GM12878 (cell line): Measurements from ENCODE around the gene EML5.

ENCODE experiments used
- BHLHE40 ChIP-seq, 2 experiments: fragments of 450-650 bp in 1 of 2; IDR thresholded peaks; 2 replicates each; pipeline ENCODE4 v1.6.1; 2011 to 2017; ENCODE audit warnings: low read depth in 2 of 2, borderline replicate concordance in 1 of 2, improper control_type of control experiment in 1 of 2, low read length in 1 of 2, mild to moderate bottlenecking in 1 of 2
- CREB1 ChIP-seq: IDR thresholded peaks from 2 replicates; pipeline ENCODE4 v1.6.1; 2012; ENCODE audit warnings: low read depth, mild to moderate bottlenecking, inconsistent platforms
- EGR1 ChIP-seq, 2 experiments: IDR thresholded peaks; 1 replicate in 1 of 2; 2 replicates in 1 of 2; pipeline ENCODE4 v1.6.1; 2011 to 2012; ENCODE audit warnings: low read depth in 2 of 2, low read length in 2 of 2, borderline replicate concordance in 1 of 2, mild to moderate bottlenecking in 1 of 2, moderate library complexity in 1 of 2
- POLR2A ChIP-seq: IDR thresholded peaks from 2 replicates; pipeline ENCODE4 v1.6.1; 2011; ENCODE audit warnings: low read depth, mild to moderate bottlenecking, low read length
- POLR2AphosphoS2 ChIP-seq: IDR thresholded peaks from 2 replicates; pipeline ENCODE4 v1.6.1; 2011; ENCODE audit warnings: low read depth, mild to moderate bottlenecking, low read length, improper control_type of control experiment, moderate library complexity
- SIN3A ChIP-seq: IDR thresholded peaks from 2 replicates; pipeline ENCODE4 v1.6.1; 2012; ENCODE audit warnings: low read depth, low read length, improper control_type of control experiment
- STAT1 ChIP-seq: fragments of 450-650 bp; conservative IDR thresholded peaks from 2 replicates; pipeline ENCODE4 v1.6.1; 2014; ENCODE audit warnings: antibody characterized with exemption, mild to moderate bottlenecking
- ZNF384 ChIP-seq: IDR thresholded peaks from 2 replicates; pipeline ENCODE4 v1.6.1; 2012; ENCODE audit warnings: low read depth, mild to moderate bottlenecking, low read length, improper control_type of control experiment, borderline replicate concordance
- TF ChIP-seq, protein P1 (sequence below): fragments of 450-650 bp; IDR thresholded peaks from 2 replicates; pipeline ENCODE4 v1.6.1; 2016; ENCODE audit warnings: mild to moderate bottlenecking
- TF ChIP-seq, protein P2 (sequence below): IDR thresholded peaks from 2 replicates; pipeline ENCODE4 v1.6.1; 2012; ENCODE audit warnings: mild to moderate bottlenecking, low read depth, low read length
- TF ChIP-seq, protein P3 (sequence below): fragments of 450-650 bp; IDR thresholded peaks from 2 replicates; pipeline ENCODE4 v1.6.1; 2016; ENCODE audit warnings: mild to moderate bottlenecking

DNA sequence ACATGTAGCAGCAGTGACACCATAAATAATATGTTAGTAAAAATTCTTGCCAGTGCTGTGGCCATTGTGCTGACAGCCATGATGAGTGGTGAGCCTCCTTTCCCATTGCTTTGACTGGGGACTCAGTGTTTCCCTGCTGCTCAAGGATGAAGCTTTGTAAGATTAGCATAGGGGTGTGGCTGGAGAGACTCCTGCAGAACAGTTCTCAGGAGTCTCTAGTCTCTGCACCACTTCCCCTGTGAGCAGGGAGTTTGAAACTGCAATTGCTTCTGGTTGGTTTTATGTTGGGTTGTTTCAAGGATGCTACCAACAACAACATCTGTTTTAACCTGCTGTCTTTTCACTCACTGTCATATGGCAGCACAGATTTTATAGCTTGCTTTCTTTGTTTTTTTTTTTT lies 188.5 kb downstream of the EML5 start:
- TF ChIP-seq, protein P1, sequence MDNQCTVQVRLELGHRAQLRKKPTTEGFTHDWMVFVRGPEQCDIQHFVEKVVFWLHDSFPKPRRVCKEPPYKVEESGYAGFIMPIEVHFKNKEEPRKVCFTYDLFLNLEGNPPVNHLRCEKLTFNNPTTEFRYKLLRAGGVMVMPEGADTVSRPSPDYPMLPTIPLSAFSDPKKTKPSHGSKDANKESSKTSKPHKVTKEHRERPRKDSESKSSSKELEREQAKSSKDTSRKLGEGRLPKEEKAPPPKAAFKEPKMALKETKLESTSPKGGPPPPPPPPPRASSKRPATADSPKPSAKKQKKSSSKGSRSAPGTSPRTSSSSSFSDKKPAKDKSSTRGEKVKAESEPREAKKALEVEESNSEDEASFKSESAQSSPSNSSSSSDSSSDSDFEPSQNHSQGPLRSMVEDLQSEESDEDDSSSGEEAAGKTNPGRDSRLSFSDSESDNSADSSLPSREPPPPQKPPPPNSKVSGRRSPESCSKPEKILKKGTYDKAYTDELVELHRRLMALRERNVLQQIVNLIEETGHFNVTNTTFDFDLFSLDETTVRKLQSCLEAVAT = no peak
- TF ChIP-seq SIN3A (no peak), POLR2AphosphoS2 (no peak), ZNF384 (no peak), STAT1 (no peak), BHLHE40 (IDR thresholded peaks at IDR 0.05; ENCODE audit: borderline replicate concordance in 1 of 2, low read depth in 2 of 2, low read length in 1 of 2) (no peak), CREB1 (no peak), EGR1 (IDR thresholded peaks at IDR 0.05; ENCODE audit: borderline replicate concordance in 1 of 2, low read depth in 2 of 2, low read length in 2 of 2) (no peak), POLR2A (no peak)
- TF ChIP-seq, protein P2, sequence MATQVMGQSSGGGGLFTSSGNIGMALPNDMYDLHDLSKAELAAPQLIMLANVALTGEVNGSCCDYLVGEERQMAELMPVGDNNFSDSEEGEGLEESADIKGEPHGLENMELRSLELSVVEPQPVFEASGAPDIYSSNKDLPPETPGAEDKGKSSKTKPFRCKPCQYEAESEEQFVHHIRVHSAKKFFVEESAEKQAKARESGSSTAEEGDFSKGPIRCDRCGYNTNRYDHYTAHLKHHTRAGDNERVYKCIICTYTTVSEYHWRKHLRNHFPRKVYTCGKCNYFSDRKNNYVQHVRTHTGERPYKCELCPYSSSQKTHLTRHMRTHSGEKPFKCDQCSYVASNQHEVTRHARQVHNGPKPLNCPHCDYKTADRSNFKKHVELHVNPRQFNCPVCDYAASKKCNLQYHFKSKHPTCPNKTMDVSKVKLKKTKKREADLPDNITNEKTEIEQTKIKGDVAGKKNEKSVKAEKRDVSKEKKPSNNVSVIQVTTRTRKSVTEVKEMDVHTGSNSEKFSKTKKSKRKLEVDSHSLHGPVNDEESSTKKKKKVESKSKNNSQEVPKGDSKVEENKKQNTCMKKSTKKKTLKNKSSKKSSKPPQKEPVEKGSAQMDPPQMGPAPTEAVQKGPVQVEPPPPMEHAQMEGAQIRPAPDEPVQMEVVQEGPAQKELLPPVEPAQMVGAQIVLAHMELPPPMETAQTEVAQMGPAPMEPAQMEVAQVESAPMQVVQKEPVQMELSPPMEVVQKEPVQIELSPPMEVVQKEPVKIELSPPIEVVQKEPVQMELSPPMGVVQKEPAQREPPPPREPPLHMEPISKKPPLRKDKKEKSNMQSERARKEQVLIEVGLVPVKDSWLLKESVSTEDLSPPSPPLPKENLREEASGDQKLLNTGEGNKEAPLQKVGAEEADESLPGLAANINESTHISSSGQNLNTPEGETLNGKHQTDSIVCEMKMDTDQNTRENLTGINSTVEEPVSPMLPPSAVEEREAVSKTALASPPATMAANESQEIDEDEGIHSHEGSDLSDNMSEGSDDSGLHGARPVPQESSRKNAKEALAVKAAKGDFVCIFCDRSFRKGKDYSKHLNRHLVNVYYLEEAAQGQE = no peak
- TF ChIP-seq, protein P3, sequence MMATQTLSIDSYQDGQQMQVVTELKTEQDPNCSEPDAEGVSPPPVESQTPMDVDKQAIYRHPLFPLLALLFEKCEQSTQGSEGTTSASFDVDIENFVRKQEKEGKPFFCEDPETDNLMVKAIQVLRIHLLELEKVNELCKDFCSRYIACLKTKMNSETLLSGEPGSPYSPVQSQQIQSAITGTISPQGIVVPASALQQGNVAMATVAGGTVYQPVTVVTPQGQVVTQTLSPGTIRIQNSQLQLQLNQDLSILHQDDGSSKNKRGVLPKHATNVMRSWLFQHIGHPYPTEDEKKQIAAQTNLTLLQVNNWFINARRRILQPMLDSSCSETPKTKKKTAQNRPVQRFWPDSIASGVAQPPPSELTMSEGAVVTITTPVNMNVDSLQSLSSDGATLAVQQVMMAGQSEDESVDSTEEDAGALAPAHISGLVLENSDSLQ = no peak
